ENCODE results near the gene TFIP11. TPM values are rescaled to one million over a fixed set of nuclear protein-coding genes. Genes with fewer than 3 reads are reported as not detected.

The TFIP11 gene
- total RNA-seq, 4 donors from 2014 or later = 6.1 to 32.5 (median 18.1) TPM

DNA sequence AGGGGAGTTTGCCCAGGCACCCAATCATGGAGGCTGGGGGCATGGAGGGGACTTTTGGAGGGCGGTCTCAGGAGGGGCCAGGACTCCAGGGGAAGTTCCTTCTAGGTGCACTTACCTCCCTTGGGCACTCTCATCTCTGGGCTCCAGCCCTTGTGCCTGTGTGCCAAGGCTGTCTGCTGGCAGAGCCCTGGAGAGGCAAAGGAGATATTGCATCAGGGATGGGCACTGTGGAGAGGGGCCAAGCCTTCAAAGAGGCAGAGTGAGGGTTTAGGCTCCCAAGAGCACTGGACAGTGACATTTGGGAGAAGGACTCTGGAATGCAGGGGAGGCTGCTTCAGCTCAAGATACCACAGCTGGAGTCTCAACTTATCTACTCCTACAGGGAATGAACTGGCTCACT is 32.2 kb upstream of the TFIP11 start:
- Histone ChIP-seq H3K27me3 (no peaks in the 10 kb centered on the region), H3K27ac (no peak overlapping the region), H3K9me3 (no peaks in the 10 kb centered on the region), H3K4me3 (no peak overlapping the region), H3K4me1 (no peaks in the 10 kb centered on the region), H3K36me3 (no peaks in the 10 kb centered on the region)
- intact Hi-C loops (cut with DNase I; ENCODE audit: low total_unique reads) = no loop called here
- DNase-seq = no peak
- TF ChIP-seq, protein P1, sequence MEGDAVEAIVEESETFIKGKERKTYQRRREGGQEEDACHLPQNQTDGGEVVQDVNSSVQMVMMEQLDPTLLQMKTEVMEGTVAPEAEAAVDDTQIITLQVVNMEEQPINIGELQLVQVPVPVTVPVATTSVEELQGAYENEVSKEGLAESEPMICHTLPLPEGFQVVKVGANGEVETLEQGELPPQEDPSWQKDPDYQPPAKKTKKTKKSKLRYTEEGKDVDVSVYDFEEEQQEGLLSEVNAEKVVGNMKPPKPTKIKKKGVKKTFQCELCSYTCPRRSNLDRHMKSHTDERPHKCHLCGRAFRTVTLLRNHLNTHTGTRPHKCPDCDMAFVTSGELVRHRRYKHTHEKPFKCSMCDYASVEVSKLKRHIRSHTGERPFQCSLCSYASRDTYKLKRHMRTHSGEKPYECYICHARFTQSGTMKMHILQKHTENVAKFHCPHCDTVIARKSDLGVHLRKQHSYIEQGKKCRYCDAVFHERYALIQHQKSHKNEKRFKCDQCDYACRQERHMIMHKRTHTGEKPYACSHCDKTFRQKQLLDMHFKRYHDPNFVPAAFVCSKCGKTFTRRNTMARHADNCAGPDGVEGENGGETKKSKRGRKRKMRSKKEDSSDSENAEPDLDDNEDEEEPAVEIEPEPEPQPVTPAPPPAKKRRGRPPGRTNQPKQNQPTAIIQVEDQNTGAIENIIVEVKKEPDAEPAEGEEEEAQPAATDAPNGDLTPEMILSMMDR (IDR thresholded peaks at IDR 0.05) = no peak
- TF ChIP-seq POLR2A (IDR thresholded peaks at IDR 0.05) = no peak

DNA sequence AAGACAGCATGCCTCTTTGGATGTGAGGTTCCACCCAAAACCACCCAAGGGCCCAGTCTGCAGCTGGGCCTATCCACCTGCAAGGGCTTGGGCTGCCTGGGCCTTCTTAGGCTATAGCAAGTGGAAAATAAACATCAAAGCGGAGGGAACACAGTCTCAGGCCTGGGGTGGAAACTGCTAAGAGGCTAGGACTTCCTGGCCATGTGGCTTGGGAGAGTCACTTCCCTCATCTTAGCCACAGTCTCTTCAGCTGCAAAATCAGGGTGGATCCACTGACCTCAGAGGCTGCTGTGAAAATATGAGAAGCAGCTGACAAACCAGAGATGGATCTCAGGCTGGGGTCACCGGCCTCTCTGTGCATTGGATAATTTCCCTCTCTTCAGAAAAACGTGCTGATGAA is 30.6 kb upstream of the TFIP11 start:
- H3K4me1 ChIP-seq = no peaks in the 10 kb centered on the region
- no peaks in the 10 kb centered on the region for H3K27me3 ChIP-seq
- no peaks in the 10 kb centered on the region for H3K9me3 ChIP-seq
- no peak overlapping the region for H3K27ac ChIP-seq
- no peak overlapping the region for H3K4me3 ChIP-seq
- TF ChIP-seq, protein P1 (IDR thresholded peaks at IDR 0.05) = no peak
- TF ChIP-seq POLR2A (IDR thresholded peaks at IDR 0.05) = no peak
- DNase-seq = no peak
- H3K36me3 ChIP-seq = no peaks in the 10 kb centered on the region
- intact Hi-C loops (cut with DNase I; ENCODE audit: low total_unique reads) = no loop called here

DNA sequence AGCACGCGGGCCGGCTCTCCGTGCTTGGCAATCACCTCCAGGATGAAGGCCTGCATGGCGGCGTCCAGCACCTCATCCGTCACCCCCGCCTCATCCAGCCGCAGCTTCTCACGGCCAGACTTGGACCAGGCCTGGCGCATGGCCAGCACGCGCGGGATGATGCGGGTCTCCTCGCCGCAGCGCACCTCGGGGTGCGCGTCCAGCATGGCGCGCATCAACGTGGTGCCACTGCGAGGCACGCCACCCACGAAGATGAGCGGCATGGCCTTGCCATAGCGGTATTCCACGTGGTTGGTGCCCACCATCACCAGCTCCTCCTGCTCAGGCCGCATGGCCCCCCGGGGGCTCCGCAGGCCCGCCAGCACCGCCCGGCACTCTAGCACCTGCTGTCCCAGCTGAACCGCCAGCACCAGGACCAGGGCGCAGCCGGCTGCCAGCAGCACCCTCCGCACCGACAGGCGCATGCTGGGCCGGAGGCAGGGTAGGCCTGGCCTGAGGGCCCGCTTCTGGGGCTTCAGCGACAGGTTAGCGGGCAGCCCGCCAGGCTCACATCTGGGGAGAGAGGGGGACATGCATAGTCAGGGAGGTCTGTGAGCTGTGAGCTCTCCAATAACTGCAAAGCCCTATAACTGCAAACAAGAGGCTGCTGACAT is 29.0 kb upstream of the TFIP11 start:
- Histone ChIP-seq H3K4me1 (no peaks in the 10 kb centered on the region), H3K36me3 (no peaks in the 10 kb centered on the region), H3K27ac (no peak overlapping the region), H3K9me3 (no peaks in the 10 kb centered on the region), H3K4me3 (no peak overlapping the region), H3K27me3 (no peaks in the 10 kb centered on the region)
- no peak for TF ChIP-seq POLR2A (IDR thresholded peaks at IDR 0.05)
- TF ChIP-seq, protein P1 (IDR thresholded peaks at IDR 0.05) = no peak
- DNase-seq = no peak
- intact Hi-C loops (cut with DNase I; ENCODE audit: low total_unique reads) = no loop called here

DNA sequence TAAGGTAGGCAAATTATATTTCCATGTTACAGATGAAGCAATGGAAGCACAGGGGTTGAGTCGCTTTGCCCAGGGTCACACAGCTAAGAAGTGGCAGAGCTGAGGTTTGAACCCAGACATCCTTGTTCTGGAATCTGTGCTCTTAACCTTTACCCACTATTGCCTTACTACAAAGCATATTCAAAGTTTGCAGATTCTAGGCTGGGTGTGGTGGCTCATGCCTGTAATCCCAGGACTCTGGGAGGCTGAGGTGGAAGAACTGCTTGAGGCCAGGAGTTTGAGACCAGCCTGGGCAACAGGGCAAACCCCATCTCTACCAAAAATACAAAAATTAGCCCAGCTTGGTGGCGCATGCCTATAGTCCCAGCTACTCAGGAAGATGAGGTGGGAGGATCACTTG is 27.8 kb upstream of the TFIP11 start:
- no peaks in the 10 kb centered on the region for H3K9me3 ChIP-seq
- H3K36me3 ChIP-seq = no peaks in the 10 kb centered on the region
- H3K27ac ChIP-seq = no peak overlapping the region
- intact Hi-C loops (cut with DNase I; ENCODE audit: low total_unique reads) = no loop called here
- H3K27me3 ChIP-seq = no peaks in the 10 kb centered on the region
- no peak for DNase-seq
- no peak overlapping the region for H3K4me3 ChIP-seq
- TF ChIP-seq POLR2A (IDR thresholded peaks at IDR 0.05) = no peak
- TF ChIP-seq, protein P1 (IDR thresholded peaks at IDR 0.05) = no peak
- H3K4me1 ChIP-seq = no peaks in the 10 kb centered on the region

DNA sequence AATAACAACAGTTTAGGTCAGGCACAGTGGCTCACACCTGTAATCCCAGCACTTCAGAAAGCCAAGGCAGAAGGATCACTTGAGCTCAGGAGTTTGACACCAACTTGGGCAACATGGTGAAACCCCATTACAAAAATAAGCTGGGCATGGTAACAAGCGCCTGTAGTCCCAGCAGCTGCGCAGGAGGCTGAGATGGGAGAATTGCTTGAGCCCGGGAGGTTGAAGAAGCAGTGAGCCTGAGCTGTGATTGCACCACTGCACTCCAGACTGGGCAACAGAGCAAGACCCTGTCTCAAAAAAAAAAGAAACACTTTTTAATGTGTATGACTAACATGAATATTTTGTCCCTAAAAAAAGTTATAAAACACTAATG is 24.5 kb upstream of the TFIP11 start:
- no peak for TF ChIP-seq POLR2A (IDR thresholded peaks at IDR 0.05)
- TF ChIP-seq, protein P1 (IDR thresholded peaks at IDR 0.05) = no peak
- intact Hi-C loops (cut with DNase I; ENCODE audit: low total_unique reads) = no loop called here
- Histone ChIP-seq H3K9me3 (no peaks in the 10 kb centered on the region), H3K27me3 (no peaks in the 10 kb centered on the region), H3K4me1 (no peaks in the 10 kb centered on the region), H3K4me3 (no peak overlapping the region), H3K27ac (no peak overlapping the region), H3K36me3 (no peaks in the 10 kb centered on the region)
- no peak for DNase-seq
